Uterus (tissue), 2 donors: ENCODE results near the gene TRIO.

Source experiments
- POLR2A ChIP-seq, 2 donors: fragments of 450-650 bp; IDR thresholded peaks; one replicate each; pipeline ENCODE4 v1.6.1; 2016; ENCODE audit warnings: antibody characterized with exemption in 2 of 2, mild to moderate bottlenecking in 1 of 2, moderate library complexity in 1 of 2
- TF ChIP-seq, protein P1 (sequence below), 4 experiments: fragments of 200-600 bp in 2 of 4; fragments of 450-650 bp in 2 of 4; sonication (generic) in 2 of 4; IDR thresholded peaks; one replicate each; pipeline ENCODE4 v1.5.1; 2016 to 2019; ENCODE audit warnings: antibody characterized with exemption in 4 of 4, mild to moderate bottlenecking in 2 of 4, moderate library complexity in 1 of 4

- no peak for TF ChIP-seq POLR2A (IDR thresholded peaks at IDR 0.05)
- TF ChIP-seq, protein P1, sequence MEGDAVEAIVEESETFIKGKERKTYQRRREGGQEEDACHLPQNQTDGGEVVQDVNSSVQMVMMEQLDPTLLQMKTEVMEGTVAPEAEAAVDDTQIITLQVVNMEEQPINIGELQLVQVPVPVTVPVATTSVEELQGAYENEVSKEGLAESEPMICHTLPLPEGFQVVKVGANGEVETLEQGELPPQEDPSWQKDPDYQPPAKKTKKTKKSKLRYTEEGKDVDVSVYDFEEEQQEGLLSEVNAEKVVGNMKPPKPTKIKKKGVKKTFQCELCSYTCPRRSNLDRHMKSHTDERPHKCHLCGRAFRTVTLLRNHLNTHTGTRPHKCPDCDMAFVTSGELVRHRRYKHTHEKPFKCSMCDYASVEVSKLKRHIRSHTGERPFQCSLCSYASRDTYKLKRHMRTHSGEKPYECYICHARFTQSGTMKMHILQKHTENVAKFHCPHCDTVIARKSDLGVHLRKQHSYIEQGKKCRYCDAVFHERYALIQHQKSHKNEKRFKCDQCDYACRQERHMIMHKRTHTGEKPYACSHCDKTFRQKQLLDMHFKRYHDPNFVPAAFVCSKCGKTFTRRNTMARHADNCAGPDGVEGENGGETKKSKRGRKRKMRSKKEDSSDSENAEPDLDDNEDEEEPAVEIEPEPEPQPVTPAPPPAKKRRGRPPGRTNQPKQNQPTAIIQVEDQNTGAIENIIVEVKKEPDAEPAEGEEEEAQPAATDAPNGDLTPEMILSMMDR (IDR thresholded peaks at IDR 0.05), result no peak
These were observed 70.9 kb downstream of the TRIO start for GRCh38 chr5:14213813-14214585.
